SK-MEL-5 (cell line): ENCODE data around the gene EPB41L2. TPM values are rescaled to one million over a fixed set of nuclear protein-coding genes. Genes with fewer than 3 reads are reported as not detected.

ENCODE experiments used
- DNase-seq: peaks from one replicate; pipeline ENCODE4 v3.0.0-alpha.2; 2016; ENCODE audit warnings: low read depth, low spot score
- in situ Hi-C: cut with HindIII; loops from 2 replicates; pipeline ENCODE4 v1.10.0; 2016; ENCODE audit warnings: low sequenced_read_pairs, high pct_unique_total_duplicates, low pct_unique_long_range_greater_than_20kb
- total RNA-seq: library from RNA; depleted of rRNA; stranded (reverse); fragments of >200 nt; shearing (Covaris generic); gene quantifications from 2 replicates; pipeline ENCODE4 v1.2.3, GENCODE V29; 2014

The EPB41L2 gene
- total RNA-seq, 1 experiment from 2014 or later = 12.2 TPM

DNA sequence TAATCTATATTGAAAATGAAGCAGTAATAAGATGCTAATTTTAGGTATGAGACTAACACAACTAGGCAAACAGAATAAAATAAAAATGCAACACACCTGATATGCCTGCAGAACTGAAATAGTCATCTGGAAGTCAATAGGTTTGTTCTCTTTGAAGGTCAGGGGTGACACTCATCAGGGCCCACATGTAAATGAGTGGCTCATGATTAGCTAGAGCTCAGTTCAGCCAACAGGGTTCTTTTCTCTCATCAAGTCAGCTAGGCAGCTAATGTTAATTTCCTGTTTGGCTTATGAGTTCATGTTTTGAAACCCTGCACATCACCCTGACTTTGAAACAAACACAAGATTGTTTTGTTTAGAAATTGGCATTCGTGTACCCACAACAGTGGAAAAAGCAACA is 212.0 kb downstream of the EPB41L2 start:
- DNase-seq = no peak
- in situ Hi-C loops = no loop called here

DNA sequence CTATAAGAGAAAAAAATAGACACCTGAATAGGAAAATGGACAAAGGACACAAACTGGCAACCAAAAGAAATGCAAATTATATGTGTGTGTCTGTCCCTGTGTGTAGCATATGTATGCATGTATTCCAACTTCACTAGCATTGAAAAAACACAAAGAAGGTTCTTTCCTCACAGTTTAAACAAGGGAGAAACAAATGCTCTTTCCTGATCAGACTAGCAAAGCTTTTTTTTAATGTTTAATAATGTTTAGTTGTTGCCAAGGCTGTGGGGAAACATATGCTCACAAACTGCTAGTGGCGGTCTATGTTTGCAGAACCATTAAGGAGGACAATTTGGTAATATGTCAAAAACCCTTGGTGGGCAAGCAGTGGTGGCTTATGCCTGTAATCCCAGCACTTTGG is 213.5 kb downstream of the EPB41L2 start:
- in situ Hi-C loops = no loop called here
- DNase-seq = no peak

DNA sequence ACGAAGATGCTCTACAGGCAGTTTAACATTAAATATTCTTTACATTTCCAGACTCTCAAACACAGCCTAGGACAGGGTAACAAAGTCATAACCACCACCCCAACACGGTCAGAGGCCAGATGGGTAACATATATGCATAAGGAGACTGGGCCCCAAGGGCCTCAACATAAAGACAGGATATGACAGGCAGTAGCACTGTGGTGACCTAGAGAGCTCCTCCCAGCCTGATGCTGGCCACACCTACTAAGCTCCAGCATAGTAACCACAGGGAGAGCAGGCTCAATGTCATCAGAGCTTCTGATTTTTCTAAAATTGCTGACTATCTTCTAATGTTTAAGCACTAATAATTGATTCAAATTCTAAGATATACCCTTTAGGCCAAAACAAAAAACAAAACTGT is 214.1 kb downstream of the EPB41L2 start:
- no peak for DNase-seq
- in situ Hi-C loops = no loop called here

DNA sequence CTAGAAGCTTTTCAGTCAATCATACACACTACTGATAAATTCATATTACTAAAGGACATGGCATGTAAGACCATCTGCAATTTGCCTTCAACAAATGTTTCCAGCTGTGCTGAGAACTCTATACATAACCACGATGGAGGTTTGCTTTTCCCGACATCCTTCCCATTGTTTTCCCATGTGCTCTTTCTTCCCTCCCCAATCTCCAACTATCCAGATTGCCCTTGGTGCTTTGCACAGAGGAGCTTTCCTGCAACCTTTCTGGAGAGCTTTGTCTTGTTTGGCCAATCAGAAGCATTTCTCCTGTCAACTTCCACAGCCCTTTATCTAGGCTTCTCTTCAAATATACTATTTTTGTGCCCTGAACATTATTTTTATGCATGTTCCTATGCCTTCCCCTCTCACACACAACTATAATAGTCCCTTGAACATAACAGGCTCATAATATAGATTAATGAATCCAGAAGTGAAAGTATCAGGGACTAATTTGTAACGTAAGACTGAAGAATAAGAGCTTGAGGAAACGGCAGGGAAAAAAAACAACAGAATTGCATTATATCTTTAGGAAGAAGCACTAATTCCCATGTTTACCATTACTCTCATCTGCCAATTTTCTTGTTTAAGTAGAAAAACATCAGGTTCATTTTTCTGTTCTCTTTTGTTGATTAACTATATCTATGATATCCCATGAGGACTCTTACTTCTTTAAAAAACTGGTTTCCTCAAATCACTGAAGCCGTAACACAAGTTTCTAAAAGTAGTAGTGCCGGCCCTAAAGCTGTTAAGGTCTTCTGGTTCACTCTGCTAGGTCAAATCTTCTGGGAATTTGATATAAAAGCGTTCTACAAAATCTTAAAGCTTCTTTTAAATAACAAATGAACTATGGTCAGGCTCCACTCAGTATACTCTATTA is 215.8 kb downstream of the EPB41L2 start:
- no peak for DNase-seq
- in situ Hi-C loops = no loop called here

DNA sequence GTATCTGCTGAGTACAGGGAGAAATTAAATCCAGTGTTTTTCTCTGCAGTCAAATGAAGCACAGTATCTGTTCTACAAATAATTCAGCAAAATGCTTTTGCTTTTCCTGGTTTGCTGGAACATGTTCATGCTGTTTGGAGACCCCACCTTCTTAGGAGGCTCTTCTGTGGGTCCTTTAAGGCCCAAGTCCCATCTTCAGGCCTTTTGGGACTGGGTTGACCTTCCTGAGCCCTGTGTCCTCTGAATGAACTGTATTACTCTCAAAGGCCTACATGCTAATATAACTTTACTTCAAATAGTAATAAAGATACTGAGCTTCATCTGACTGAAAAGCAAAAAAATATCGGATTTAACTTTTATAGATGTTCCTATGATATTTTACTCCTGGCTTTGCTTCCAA is 216.5 kb downstream of the EPB41L2 start:
- DNase-seq = no peak
- in situ Hi-C loops = no loop called here

DNA sequence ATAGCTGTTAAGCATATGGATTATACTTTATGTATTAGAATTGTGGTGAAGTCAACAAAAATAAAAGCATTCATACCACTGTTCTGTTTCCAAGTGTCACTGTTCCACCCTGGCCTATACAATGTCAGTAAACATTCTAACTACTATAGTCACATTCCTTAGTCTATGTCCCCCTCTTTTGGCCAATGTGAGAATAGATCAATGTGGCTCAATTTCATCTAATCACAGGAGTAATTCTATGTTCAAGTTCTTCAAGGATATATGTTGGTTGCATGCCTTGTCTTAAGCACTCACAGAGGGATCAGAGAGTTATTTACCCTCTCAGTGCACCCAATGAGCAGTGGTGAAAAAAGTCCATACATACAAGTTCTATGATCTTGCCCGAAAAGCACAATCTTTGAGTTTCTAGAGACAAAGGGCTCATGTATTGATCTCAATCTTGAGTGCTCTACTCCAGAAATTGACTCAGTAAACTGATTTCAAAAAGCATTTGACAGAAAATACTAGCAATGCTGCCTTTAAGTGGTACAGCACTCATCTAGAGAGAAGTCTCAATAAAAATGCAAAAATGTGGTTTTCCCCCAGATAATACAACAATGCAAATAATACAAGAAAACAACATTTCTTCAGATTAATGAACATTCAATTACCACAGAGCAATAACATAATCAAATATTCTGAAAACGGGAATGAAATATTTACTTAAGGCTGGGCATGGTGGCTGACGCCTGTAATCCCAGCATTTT is 219.3 kb downstream of the EPB41L2 start:
- in situ Hi-C loops = no loop called here
- peak; percentile 71 for DNase-seq

DNA sequence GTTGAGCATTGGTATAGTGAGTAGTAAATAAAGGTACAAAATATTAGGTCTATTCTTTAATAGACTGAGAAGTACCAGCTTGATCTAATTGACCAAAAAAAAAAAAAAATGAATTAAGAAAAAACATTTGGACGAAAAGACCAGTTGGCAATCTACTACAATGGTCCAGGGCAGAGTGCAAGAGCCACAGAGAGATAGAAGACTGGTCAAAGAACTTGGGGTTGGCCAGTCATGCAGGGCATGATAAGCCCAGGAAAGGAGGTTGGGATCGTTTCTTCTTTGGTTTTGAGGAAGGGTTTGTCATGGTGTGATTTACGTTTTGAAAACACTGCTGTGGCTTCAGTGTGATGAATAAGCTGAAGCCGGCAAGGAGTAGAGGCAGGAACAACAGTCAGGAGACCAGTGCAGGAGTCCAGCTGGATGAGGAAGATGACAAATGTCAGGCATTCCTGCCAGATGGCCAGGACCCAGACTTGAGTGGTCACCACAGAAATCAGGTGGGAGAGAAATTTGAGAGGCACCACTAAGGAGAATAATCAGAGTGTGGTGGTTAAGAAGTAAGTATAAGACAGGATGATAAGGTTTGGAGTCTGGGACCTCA is 221.8 kb downstream of the EPB41L2 start:
- DNase-seq = no peak

DNA sequence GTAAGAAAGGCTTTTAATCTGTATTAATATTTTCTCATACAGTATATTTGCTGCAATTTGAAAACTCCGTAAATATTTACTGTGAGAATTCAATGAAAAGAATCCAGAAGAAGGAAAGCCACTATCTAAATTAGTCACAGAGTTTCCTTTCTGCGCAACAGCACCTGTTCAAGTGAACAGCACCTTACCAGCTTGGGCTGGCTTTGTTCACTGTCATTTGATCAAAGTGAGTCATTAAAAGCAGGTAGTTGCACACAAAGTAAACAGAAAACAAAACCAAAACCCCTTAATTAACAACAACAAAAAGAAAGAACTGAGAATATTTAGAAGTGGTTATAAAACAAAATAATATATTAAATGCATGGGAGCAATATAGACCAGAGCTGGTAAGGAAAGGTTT is 223.0 kb downstream of the EPB41L2 start:
- no peak for DNase-seq
- in situ Hi-C loops = no loop called here

More for the DNA sequence above, 221.8 kb downstream of the EPB41L2 start:
- in situ Hi-C loops = no loop called here

DNA sequence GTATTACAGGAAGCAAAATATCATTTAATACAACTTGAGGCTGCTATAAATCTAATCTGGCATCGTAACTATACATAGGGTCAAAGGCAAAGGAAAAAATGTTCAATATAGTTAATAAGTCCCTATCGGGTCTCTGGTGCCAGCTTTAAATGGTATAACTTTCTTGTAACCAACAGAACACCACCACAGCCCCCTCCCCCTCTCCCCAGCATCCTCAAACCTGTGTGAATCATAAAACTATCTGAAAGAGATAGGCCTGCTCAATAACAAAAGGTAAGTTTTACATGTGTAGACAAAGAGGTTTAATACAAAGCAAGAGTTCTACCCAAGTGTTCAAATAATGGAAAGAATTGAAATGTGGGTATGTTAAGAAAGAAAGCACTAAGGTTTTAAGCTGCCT is 223.7 kb downstream of the EPB41L2 start:
- in situ Hi-C loops = no loop called here
- no peak for DNase-seq

DNA sequence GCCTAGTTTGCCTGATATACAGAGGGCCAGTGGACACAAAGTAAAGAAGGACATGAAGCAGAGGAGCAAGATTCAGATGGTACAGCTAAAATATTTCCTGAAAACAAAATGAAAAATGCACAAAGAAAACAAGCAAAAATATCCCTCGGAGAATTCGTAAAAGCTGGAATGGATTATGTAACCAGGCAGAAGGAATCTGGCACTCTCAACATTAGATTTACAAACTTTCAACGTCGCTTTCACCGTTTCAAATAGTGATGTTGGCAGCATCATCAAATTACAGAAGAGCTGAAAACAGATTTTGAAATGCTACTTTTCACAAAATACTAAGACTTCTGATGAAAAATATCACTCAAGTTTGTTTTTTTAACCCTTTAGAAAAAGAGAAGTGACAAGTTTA is 224.1 kb downstream of the EPB41L2 start:
- DNase-seq = no peak
- in situ Hi-C loops = no loop called here

DNA sequence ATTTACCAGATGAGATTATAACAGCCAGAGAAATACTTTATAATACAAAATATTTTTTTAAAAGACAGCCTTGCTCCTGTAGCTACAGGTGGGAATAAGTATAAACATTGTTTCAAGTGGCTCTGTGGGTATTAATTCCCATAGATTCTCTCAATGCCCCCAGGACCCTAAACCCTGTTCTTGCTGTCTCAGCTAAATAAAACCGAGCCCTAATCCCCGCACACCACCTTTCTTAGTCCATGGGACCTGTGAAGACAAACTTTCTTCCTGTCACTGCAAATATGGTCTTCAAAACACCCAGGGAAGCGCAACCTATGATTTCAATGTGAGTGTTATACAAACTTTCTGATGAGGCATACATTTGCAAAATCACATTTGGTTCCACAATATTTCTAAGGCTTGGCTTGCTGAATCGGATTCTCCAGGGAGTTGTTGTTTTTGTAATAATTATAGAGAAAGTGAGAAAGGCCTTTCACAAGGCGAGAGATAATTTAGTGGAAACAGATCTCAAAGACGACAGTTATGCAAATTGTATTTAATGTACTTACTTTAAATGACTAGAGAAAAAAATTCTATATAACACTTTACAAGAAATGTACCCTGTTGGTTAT is 224.7 kb downstream of the EPB41L2 start:
- in situ Hi-C loops = no loop called here

DNA sequence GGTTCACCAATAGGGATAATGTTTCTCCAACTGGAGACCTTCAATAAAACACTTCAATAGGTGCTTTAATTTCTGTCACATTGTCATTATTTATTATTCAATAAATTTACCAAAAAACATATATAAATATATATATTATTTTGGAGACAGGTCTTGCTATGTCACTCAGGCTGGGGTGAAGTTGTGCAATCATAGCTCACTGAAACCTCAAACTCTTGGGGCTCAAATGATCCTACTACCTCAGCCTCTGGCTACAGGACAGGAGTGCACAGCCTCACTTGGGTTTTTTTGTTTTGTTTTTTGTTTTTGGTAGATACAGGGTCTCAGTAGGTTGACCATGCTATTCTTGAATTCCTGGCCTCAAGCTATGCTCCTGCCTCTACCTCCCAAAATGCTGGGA is 226.0 kb downstream of the EPB41L2 start:
- in situ Hi-C loops = no loop called here
- DNase-seq = no peak

More for the DNA sequence above, 224.7 kb downstream of the EPB41L2 start:
- no peak for DNase-seq

DNA sequence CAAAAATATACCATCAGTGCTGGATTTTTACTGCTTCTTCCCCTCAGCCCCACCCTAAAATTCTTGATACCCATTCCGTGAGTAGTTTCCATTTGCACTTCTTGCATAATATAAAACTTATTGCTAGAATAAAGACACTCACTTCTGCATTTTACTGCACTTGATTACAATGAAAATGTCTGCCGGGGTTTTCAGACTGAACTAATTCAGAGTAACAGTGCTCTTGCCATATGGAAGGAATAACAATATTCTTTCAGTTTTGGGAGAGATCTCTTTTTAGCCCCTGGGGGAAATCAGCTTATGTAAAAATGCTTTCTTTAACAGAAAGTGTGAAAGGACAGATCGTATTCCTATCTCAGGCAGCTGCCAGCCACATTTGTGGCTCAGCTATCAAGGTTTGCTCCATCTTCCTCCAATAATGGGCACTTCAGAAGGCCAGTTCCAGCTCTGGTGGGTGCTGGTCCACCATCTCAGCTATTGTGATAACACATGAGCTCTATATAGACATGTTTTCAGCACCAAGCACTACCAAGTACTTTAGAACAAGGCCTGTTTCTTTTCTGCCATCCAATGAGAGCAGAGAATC is 226.9 kb downstream of the EPB41L2 start:
- in situ Hi-C loops = no loop called here
- DNase-seq = no peak

DNA sequence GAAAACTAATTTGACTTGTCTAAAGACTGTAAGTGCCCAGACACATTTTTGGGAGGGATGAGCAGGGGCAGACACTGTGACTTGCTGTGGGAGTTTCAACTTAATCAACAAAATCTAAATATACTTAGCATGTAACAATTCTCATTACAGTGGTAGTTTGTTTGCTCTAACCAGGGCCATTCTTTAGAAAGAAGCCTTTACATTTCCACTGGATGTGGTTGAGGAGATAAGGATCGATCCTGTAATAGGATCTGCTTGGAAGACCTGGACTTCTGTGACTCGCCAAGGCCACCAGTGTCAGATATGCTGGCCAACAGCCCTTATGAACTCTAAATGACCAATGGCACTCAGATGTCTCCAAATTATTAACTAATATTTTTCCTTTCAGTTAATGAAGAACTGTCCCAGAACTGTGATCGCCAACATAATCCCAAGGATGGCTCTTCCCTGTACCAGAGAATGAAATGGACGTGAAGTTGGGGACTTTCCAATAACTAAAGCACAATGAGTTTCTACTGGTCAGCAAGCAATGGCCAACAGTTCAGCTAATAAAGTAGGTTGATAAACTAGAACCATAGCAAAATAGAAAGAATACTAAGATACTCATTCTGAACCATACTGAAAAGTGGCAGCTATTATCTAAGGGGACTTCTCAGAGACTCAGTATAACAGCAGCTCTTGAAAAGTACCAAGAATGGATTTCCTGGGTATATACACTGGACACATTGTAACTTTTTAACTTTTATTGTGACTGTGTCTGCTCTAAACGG is 228.4 kb downstream of the EPB41L2 start:
- no peak for DNase-seq
- in situ Hi-C loops = no loop called here

DNA sequence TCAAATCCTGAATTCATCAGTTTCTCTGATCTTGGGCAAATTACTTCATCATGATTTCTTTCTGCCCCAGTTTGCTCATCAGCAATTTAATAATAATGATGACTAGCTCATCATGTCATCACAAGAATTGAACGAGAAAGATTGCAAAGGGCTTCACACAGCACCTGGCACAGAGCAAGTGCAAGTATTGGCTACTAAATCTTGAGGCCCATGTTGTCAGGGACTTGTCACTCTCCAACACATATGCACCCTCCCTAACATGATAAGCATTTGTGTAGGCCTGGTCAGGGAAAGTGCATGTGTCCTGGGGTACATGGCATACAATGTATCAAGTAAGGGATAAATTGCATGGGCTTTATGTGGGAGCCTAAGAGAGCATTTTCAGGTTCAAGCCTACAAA is 229.5 kb downstream of the EPB41L2 start:
- DNase-seq = no peak
- in situ Hi-C loops = no loop called here

DNA sequence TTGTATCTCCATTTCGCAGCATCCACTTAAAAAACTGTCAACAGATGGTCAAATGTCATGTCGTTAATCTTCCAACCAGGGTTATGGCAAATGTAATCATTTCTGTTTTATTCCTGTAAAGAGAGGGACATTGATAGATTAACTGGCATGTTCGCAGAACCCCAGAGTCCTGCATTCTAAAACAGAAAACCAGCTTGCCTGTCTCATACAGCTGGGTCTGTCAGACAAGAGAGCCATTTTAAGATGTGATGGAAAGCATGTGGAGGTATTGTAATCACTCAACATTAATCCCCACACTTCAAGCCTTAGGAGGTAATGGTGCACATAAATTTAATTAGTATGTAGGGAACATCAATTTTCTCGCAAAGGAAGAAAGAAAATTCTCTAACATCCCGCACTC is 231.4 kb downstream of the EPB41L2 start:
- DNase-seq = no peak
- in situ Hi-C loops = no loop called here

DNA sequence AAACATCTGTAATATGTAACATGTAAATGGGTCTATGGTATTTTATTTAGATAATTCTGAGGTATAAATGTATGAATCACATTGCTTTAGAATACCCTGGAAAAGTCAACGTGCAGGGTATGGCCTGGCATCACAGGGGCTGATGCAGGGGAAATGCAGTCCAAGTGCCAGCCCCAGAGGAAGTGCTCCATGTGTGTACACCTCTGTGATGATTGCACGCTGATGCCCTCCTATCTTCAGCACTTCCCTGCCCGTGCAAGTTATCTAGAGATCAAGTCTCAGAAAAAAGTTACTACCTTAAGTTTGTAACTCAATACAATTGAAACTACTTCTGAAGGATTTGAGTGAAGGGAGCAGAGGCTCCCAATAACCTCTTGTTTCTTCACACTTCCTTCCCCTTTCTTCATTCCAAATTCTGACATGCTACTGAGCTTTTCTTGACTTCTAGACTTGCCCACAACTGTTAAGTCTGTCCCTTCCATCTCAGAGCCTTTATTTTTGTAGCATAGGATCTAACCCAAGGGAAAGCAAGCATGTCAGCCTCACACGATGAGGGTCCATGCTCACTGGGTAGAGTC is 233.6 kb downstream of the EPB41L2 start:
- in situ Hi-C loops = no loop called here
- no peak for DNase-seq
